ENCODE results near the gene NEURL2. TPM values are rescaled to one million over a fixed set of nuclear protein-coding genes. Genes with fewer than 3 reads are reported as not detected.

Gene NEURL2
- total RNA-seq, 4 donors from 2014 or later = 0.29 to 11.5 (median 4.7) TPM

- no peaks in the 10 kb centered on the region for H3K36me3 ChIP-seq
- H3K27ac ChIP-seq = peak overlapping the region; percentile 76 to 82
- intact Hi-C loops (cut with DNase I; ENCODE audit: low total_unique reads) = no loop called here
These were observed 27.9 kb upstream of the NEURL2 start for GRCh38 chr20:45918779-45919537.

GRCh38 chr20:45918182-45918737 is 27.3 kb upstream of the NEURL2 start:
- Histone ChIP-seq H3K4me3 (no peak overlapping the region), H3K27me3 (no peaks in the 10 kb centered on the region), H3K27ac (peak overlapping the region; percentile 76 to 82), H3K4me1 (peaks cover 0 to 12% of the 10 kb centered on the region in 2 donors), H3K9me3 (no peaks in the 10 kb centered on the region), H3K36me3 (no peaks in the 10 kb centered on the region)
- intact Hi-C loops (cut with DNase I; ENCODE audit: low total_unique reads) = no loop called here
- no peak for TF ChIP-seq POLR2A (IDR thresholded peaks at IDR 0.05)
- no peak for DNase-seq

More at GRCh38 chr20:45918779-45919537, 27.9 kb upstream of the NEURL2 start:
- Histone ChIP-seq H3K27me3 (no peaks in the 10 kb centered on the region), H3K9me3 (no peaks in the 10 kb centered on the region), H3K4me3 (no peak overlapping the region), H3K4me1 (peaks cover 0 to 14% of the 10 kb centered on the region in 2 donors)
- TF ChIP-seq POLR2A (IDR thresholded peaks at IDR 0.05) = no peak
- no peak for TF ChIP-seq CTCF (IDR thresholded peaks at IDR 0.05)
- no peak for DNase-seq

- intact Hi-C loops (cut with DNase I; ENCODE audit: low total_unique reads) = no loop called here
- no peaks in the 10 kb centered on the region for H3K9me3 ChIP-seq
- peaks cover 0 to 12% of the 10 kb centered on the region in 2 donors for H3K4me1 ChIP-seq
- peak overlapping the region; percentile 76 to 82 for H3K27ac ChIP-seq
- H3K36me3 ChIP-seq = no peaks in the 10 kb centered on the region
- no peak overlapping the region for H3K4me3 ChIP-seq
- DNase-seq = peak; percentile 64 to 71
- TF ChIP-seq POLR2A (IDR thresholded peaks at IDR 0.05) = no peak
- TF ChIP-seq CTCF (IDR thresholded peaks at IDR 0.05) = no peak
- no peaks in the 10 kb centered on the region for H3K27me3 ChIP-seq
These were observed 26.8 kb upstream of the NEURL2 start for GRCh38 chr20:45917790-45918141.

- DNase-seq = no peak
- intact Hi-C loops (cut with DNase I; ENCODE audit: low total_unique reads) = no loop called here
- Histone ChIP-seq H3K9me3 (no peaks in the 10 kb centered on the region), H3K36me3 (no peaks in the 10 kb centered on the region), H3K27ac (peak overlapping the region; percentile 90 to 96), H3K4me1 (no peaks in the 10 kb centered on the region), H3K27me3 (no peaks in the 10 kb centered on the region), H3K4me3 (no peak overlapping the region)
- TF ChIP-seq CTCF (IDR thresholded peaks at IDR 0.05) = no peak
- no peak for TF ChIP-seq POLR2A (IDR thresholded peaks at IDR 0.05)
These were observed 22.1 kb upstream of the NEURL2 start for GRCh38 chr20:45913116-45913515.

- H3K27ac ChIP-seq = peak overlapping the region; percentile 90 to 96
- H3K36me3 ChIP-seq = no peaks in the 10 kb centered on the region
- no peaks in the 10 kb centered on the region for H3K9me3 ChIP-seq
- no peaks in the 10 kb centered on the region for H3K4me1 ChIP-seq
- no peaks in the 10 kb centered on the region for H3K27me3 ChIP-seq
- H3K4me3 ChIP-seq = peak overlapping the region; percentile 48 to 78
- TF ChIP-seq CTCF (IDR thresholded peaks at IDR 0.05) (no peak), POLR2A (IDR thresholded peaks at IDR 0.05) (no peak)
- no peak for DNase-seq
- intact Hi-C loops (cut with DNase I; ENCODE audit: low total_unique reads) = no loop called here
These were observed 21.3 kb upstream of the NEURL2 start for GRCh38 chr20:45912344-45912682.

All from uterus (tissue), 4 donors.